ENCODE measurements around the gene SCN9A. TPM values are rescaled to one million over a fixed set of nuclear protein-coding genes. Genes with fewer than 3 reads are reported as not detected.

The SCN9A gene
- total and polyA plus RNA-seq, 2 of the 4 experiments (the other 2 are of a cell fraction): 40.1 to 135 TPM

- H3K23ac ChIP-seq (ENCODE audit: low read depth, low read length): no peak overlapping the region
- DNase-seq (no peak), ATAC-seq (ENCODE audit: low read depth) (no peak)
- H3K9me3 ChIP-seq (ENCODE audit: control insufficient read depth, insufficient read depth, low read length): no peaks in the 10 kb centered on the region
- no peak overlapping the region for H3K9ac ChIP-seq (ENCODE audit: low read depth, low read length)
- no peaks in the 10 kb centered on the region for H4K20me1 ChIP-seq (ENCODE audit: insufficient read depth, low read length)
- no peak overlapping the region for H3K27ac ChIP-seq (ENCODE audit: insufficient read depth, low read length)
- peaks cover 5% of the 10 kb centered on the region; the same call in 1 of the 2 replicates for H3K4me1 ChIP-seq (ENCODE audit: control insufficient read depth, insufficient read depth, low read length)
- POLR2A ChIA-PET (ENCODE audit: unreplicated experiment): no interaction called here
- in situ Hi-C loops (cut with MboI; ENCODE audit: low sequenced_read_pairs): no loop called here
- 100% methylated on average over 1 of the region's 2 CpGs; no CpG with 5 or more reads in 1 of the 2 experiments for WGBS, 2 experiments (ENCODE audit: extremely low coverage in 2 of 2, insufficient read length in 1 of 2)
- intact Hi-C loops (cut with micrococcal nuclease): no loop called here
- H3K18ac ChIP-seq (ENCODE audit: low read depth, low read length): no peak overlapping the region
- no peak overlapping the region for H2AK5ac ChIP-seq (ENCODE audit: low read depth, low read length)
- 0 out of 2 replicates have a peak overlapping the region, but pooled peaks have one; percentile 17 for H3K4ac ChIP-seq (ENCODE audit: low read depth, low read length)
- no peak overlapping the region; the same call in 1 of the 2 replicates for H2BK20ac ChIP-seq (ENCODE audit: low read depth, low read length)
- TF ChIP-seq RFX5 (IDR thresholded peaks at IDR 0.05; ENCODE audit: low read depth, low read length): no peak
- no peak for TF ChIP-seq RCOR1 (IDR thresholded peaks at IDR 0.05; ENCODE audit: insufficient replicate concordance, low read length)
- TF ChIP-seq MXI1 (IDR thresholded peaks at IDR 0.05; ENCODE audit: borderline replicate concordance, low read depth, low read length): no peak
- no peak for TF ChIP-seq SMC3 (IDR thresholded peaks at IDR 0.05; ENCODE audit: low read depth, low read length)
- no peak for TF ChIP-seq CTCF (conservative IDR thresholded peaks at IDR 0.05; ENCODE audit: low read depth, low read length)
- no peak for TF ChIP-seq CEBPB (IDR thresholded peaks at IDR 0.05; ENCODE audit: low read depth, low read length)
- TF ChIP-seq BHLHE40 (IDR thresholded peaks at IDR 0.05; ENCODE audit: low read depth, low read length): no peak
- TF ChIP-seq ELK1 (IDR thresholded peaks at IDR 0.05; ENCODE audit: borderline replicate concordance, low read depth, low read length): no peak
- TF ChIP-seq RAD21 (IDR thresholded peaks at IDR 0.05; ENCODE audit: low read length): no peak
- TF ChIP-seq USF2 (IDR thresholded peaks at IDR 0.05; ENCODE audit: low read depth, low read length): no peak
- TF ChIP-seq MAZ (IDR thresholded peaks at IDR 0.05; ENCODE audit: borderline replicate concordance, low read depth, low read length): no peak
- no peak for TF ChIP-seq NFE2L2 (IDR thresholded peaks at IDR 0.05; ENCODE audit: low read depth, low read length)
- no peak for TF ChIP-seq POLR2A (IDR thresholded peaks at IDR 0.05; ENCODE audit: low read depth, low read length)
- H3K79me1 ChIP-seq (ENCODE audit: low read depth in 1 of 2, low read length in 2 of 2): peaks cover 0 to 7% of the 10 kb centered on the region in 2 experiments; a peak in 1 of 4 replicates
- no peak overlapping the region for H2AFZ ChIP-seq (replicated peaks; ENCODE audit: low read length, poor library complexity)
- no peaks in the 10 kb centered on the region for H3K36me3 ChIP-seq (ENCODE audit: control insufficient read depth, insufficient read depth, low read length)
- H4K8ac ChIP-seq (ENCODE audit: low read depth in 2 of 2, low read length in 2 of 2): peak overlapping the region in 1 of 2 experiments; percentile 29; a peak in 1 of 4 replicates
- H3K4me2 ChIP-seq (ENCODE audit: low read depth, low read length): no peak overlapping the region
- no peak overlapping the region for H3K56ac ChIP-seq (ENCODE audit: extremely low read depth, insufficient read depth, low read length)
- H2AK9ac ChIP-seq (replicated peaks; ENCODE audit: low read depth, low read length, poor library complexity): no peak overlapping the region
- dilution Hi-C loops (cut with HindIII; ENCODE audit: low sequenced_read_pairs, unreplicated experiment): no loop called here
- peak overlapping the region; percentile 29; the same call in 1 of the 2 replicates for H2BK120ac ChIP-seq (ENCODE audit: low read depth, low read length)
- no peak overlapping the region for H4K5ac ChIP-seq (ENCODE audit: low read depth, low read length)
- H3K14ac ChIP-seq (replicated peaks; ENCODE audit: low read depth, low read length): no peak overlapping the region
- no peak overlapping the region for H4K91ac ChIP-seq (ENCODE audit: insufficient read depth, low read depth, low read length)
- CTCF ChIA-PET: no interaction called here
- BruUV-seq (replicated peaks): no TSS peak
- no peaks in the 10 kb centered on the region for H3K27me3 ChIP-seq (ENCODE audit: control insufficient read depth, insufficient read depth, low read length)
- H3K9me1 ChIP-seq (ENCODE audit: insufficient read depth, low read length): peaks cover 5% of the 10 kb centered on the region
- no peak overlapping the region for H2BK15ac ChIP-seq (ENCODE audit: low read depth, low read length)
- H2BK5ac ChIP-seq (ENCODE audit: low read depth, low read length, poor library complexity, severe bottlenecking): peak overlapping the region; percentile 95
- H3K4me3 ChIP-seq (ENCODE audit: insufficient read depth, low read depth, low read length): no peak overlapping the region
These were observed 142.5 kb downstream of the SCN9A start for GRCh38 chr2:166233244-166233643.
